ENCODE measurements around the gene SIGLEC6. TPM values are rescaled to one million over a fixed set of nuclear protein-coding genes. Genes with fewer than 3 reads are reported as not detected.

The SIGLEC6 gene
- total and polyA plus RNA-seq, 12 donors: 0.15 to 0.42 (median 0.21) TPM; not detected in 5

DNA sequence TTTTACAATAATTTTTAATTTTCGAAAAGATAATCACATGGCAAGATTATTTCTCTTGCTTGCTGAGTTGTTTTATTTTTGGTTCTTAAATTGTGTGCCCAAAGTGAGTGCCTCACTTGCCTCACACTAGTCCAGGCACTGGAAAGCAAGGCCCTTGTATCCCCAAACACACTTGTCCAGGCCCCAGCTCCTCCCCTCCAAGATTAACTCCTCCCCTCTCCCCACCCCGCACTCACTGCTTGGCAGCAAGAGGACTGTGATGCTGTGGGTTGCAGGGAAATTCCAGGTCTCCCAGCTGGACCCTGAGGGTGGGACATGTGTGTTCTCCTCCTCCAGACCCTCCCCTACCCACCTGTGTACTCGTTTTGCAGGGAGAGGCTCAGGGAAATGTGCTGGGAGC, 33.8 kb downstream of the SIGLEC6 start:
- H3K9me3 ChIP-seq: no peaks in the 10 kb centered on the region
- no peak for TF ChIP-seq CTCF (IDR thresholded peaks at IDR 0.05)
- ATAC-seq: no peak
- no peak for DNase-seq
- H3K27me3 ChIP-seq: peaks cover 0 to 29% (median 8%) of the 10 kb centered on the region in 7 donors
- H3K4me3 ChIP-seq: no peak overlapping the region
- intact Hi-C loops (cut with DNase I): no loop called here
- WGBS, 2 donors: 41% methylated on average over 3 of the region's 3 CpGs
- no peak overlapping the region for H3K27ac ChIP-seq
- H3K4me1 ChIP-seq: peaks cover 0 to 26% (median 0%) of the 10 kb centered on the region in 9 donors
- H3K36me3 ChIP-seq: no peaks in the 10 kb centered on the region

DNA sequence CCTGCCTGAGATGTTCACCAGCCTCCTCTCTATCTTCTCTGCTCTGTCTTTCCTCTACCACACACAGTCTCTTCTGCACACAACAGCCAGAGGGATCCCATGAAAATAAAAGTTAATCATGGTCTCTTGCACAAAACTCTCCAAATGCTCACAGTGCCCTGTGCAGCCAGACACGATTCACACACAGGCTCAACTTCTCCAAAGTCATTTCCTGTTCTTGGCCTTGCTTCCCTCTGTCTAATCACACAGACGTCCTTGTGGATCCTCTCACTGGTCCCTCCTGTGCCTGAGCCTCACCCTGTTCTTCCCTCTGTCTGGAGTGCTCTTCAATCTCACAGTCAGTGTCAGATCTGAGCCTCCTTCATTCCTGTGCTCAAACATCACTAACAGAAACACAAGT, 37.7 kb downstream of the SIGLEC6 start:
- intact Hi-C loops (cut with DNase I): no loop called here
- DNase-seq: no peak
- no peaks in the 10 kb centered on the region for H3K9me3 ChIP-seq
- ATAC-seq: no peak
- no peaks in the 10 kb centered on the region for H3K36me3 ChIP-seq
- no peak overlapping the region for H3K4me3 ChIP-seq
- WGBS, 2 donors: 23 to 28% methylated on average over 2 of the region's 2 CpGs
- H3K4me1 ChIP-seq: peaks cover 0 to 11% (median 0%) of the 10 kb centered on the region in 9 donors
- no peak for TF ChIP-seq CTCF (IDR thresholded peaks at IDR 0.05)
- no peak overlapping the region for H3K27ac ChIP-seq
- H3K27me3 ChIP-seq: peaks cover 0 to 24% (median 14%) of the 10 kb centered on the region in 7 donors

GRCh38 chr19:51491586-51491985, 39.9 kb downstream of the SIGLEC6 start:
- peaks cover 0 to 11% (median 0%) of the 10 kb centered on the region in 9 donors for H3K4me1 ChIP-seq
- no peak overlapping the region for H3K27ac ChIP-seq
- H3K4me3 ChIP-seq: no peak overlapping the region
- TF ChIP-seq CTCF (IDR thresholded peaks at IDR 0.05): no peak
- no peak for DNase-seq
- no peaks in the 10 kb centered on the region for H3K36me3 ChIP-seq
- H3K27me3 ChIP-seq: peaks cover 0 to 37% (median 17%) of the 10 kb centered on the region in 7 donors
- 65 to 75% methylated on average over 7 of the region's 7 CpGs for WGBS, 2 donors
- no peak for ATAC-seq
- H3K9me3 ChIP-seq: no peaks in the 10 kb centered on the region
- intact Hi-C loops (cut with DNase I): no loop called here

- Histone ChIP-seq H3K4me1 (peaks cover 0 to 11% (median 0%) of the 10 kb centered on the region in 9 donors), H3K27me3 (peaks cover 0 to 39% (median 9%) of the 10 kb centered on the region in 7 donors), H3K4me3 (no peak overlapping the region), H3K9me3 (no peaks in the 10 kb centered on the region), H3K27ac (no peak overlapping the region), H3K36me3 (no peaks in the 10 kb centered on the region)
- ATAC-seq (no peak), DNase-seq (no peak)
- no peak for TF ChIP-seq CTCF (IDR thresholded peaks at IDR 0.05)
- WGBS, 2 donors: 36 to 47% methylated on average over 14 of the region's 14 CpGs
- intact Hi-C loops (cut with DNase I): no loop called here
These were observed 40.8 kb downstream of the SIGLEC6 start for GRCh38 chr19:51490676-51491075.
